H1 (cell line): Measurements from ENCODE around the gene TP53BP1. TPM values are rescaled to one million over a fixed set of nuclear protein-coding genes. Genes with fewer than 3 reads are reported as not detected.

Source experiments
- CTCF ChIA-PET: fragments of 300-600 bp; sonication (Branson Sonifier 250); formaldehyde crosslinking; loops from one replicate; lab custom pipeline; 2021; ENCODE audit not compliant: partially characterized antibody; lab: Charles Lee
- POLR2A ChIA-PET: fragments of 300-600 bp; sonication (Branson Sonifier 250); formaldehyde crosslinking; loops from one replicate; lab custom pipeline; 2021; ENCODE audit warnings: inconsistent platforms; ENCODE audit not compliant: partially characterized antibody; lab: Charles Lee
- DNase-seq, 2 experiments: peaks; one replicate each; pipeline versions ENCODE4 v3.0.0 to v3.0.0-alpha.2; 2010 to 2022; ENCODE audit warnings: low spot score in 2 of 2, low read depth in 1 of 2, mixed read lengths in 1 of 2
- FAIRE-seq: peaks from 2 replicates; lab custom pipeline; 2011; peaks lifted over from hg19 to GRCh38; lab: Jason Lieb, UNC
- H2AFZ ChIP-seq: 2 replicates; pipeline ENCODE4 v1.8.1; 2012; ENCODE audit warnings: low read length, inconsistent platforms
- H2AK5ac ChIP-seq: 2 replicates; pipeline ENCODE4 v1.6.1; 2013; ENCODE audit warnings: low read depth, low read length
- H2BK120ac ChIP-seq: replicated peaks from 2 replicates; pipeline ENCODE3; 2013; ENCODE audit warnings: low read depth, low read length, inconsistent platforms
- H2BK12ac ChIP-seq: 2 replicates; pipeline ENCODE4 v1.6.1; 2013; ENCODE audit warnings: low read depth, low read length
- H2BK15ac ChIP-seq: 2 replicates; pipeline ENCODE4 v1.6.1; 2013; ENCODE audit warnings: low read length
- H2BK20ac ChIP-seq: 2 replicates; pipeline ENCODE4 v1.6.1; 2013; ENCODE audit warnings: low read length
- H2BK5ac ChIP-seq: 2 replicates; pipeline ENCODE4 v1.6.1; 2013; ENCODE audit warnings: low read depth, low read length
- H3K14ac ChIP-seq: 2 replicates; pipeline ENCODE4 v1.6.1; 2013; ENCODE audit warnings: inconsistent platforms; ENCODE audit not compliant: insufficient read length
- H3K18ac ChIP-seq: 2 replicates; pipeline ENCODE4 v1.6.1; 2013; ENCODE audit warnings: low read length; ENCODE audit errors: extremely low read depth
- H3K23ac ChIP-seq: 2 replicates; pipeline ENCODE4 v1.6.1; 2013; ENCODE audit warnings: inconsistent platforms; ENCODE audit not compliant: insufficient read length
- H3K23me2 ChIP-seq: 2 replicates; pipeline ENCODE4 v1.6.1; 2013; ENCODE audit warnings: low read depth, low read length
- H3K27ac ChIP-seq: 2 replicates; pipeline ENCODE4 v1.6.1; 2011; ENCODE audit warnings: low read depth, low read length, inconsistent platforms
- H3K27me3 ChIP-seq, 4 experiments: replicated peaks in 1 of 4; 1 replicate in 1 of 4; 2 replicates in 3 of 4; pipeline versions ENCODE4 v1.6.1 to v1.8.1; 2011 to 2013; ENCODE audit warnings: low read length in 3 of 4, mild to moderate bottlenecking in 3 of 4, inconsistent platforms in 2 of 4, mixed read lengths in 2 of 4, moderate library complexity in 1 of 4; ENCODE audit not compliant: control insufficient read depth in 3 of 4, insufficient read depth in 3 of 4; ENCODE audit errors: extremely low read depth in 1 of 4
- H3K36me3 ChIP-seq, 4 experiments: 2 replicates each; pipeline versions ENCODE4 v1.6.1 to v1.8.1; 2011 to 2013; ENCODE audit warnings: mild to moderate bottlenecking in 4 of 4, low read length in 3 of 4, moderate library complexity in 2 of 4, control low read depth in 1 of 4, inconsistent platforms in 1 of 4; ENCODE audit not compliant: insufficient read depth in 4 of 4, control insufficient read depth in 2 of 4
- H3K4ac ChIP-seq: replicated peaks from 2 replicates; pipeline ENCODE3; 2013; ENCODE audit warnings: low read length, low read depth, mixed read lengths, inconsistent platforms; ENCODE audit not compliant: insufficient read length
- H3K4me1 ChIP-seq, 4 experiments: replicated peaks in 1 of 4; 1 replicate in 1 of 4; 2 replicates in 3 of 4; pipeline versions ENCODE4 v1.6.1 to v1.8.1; 2011 to 2013; ENCODE audit warnings: low read length in 3 of 4, inconsistent platforms in 2 of 4, mixed read lengths in 1 of 4; ENCODE audit not compliant: insufficient read depth in 4 of 4, control insufficient read depth in 3 of 4
- H3K4me2 ChIP-seq, 2 experiments: 2 replicates each; pipeline versions ENCODE4 v1.6.1 to v1.8.1; 2011 to 2013; ENCODE audit warnings: low read depth in 2 of 2, low read length in 2 of 2, control low read depth in 1 of 2, inconsistent platforms in 1 of 2, mild to moderate bottlenecking in 1 of 2; ENCODE audit not compliant: insufficient read depth in 1 of 2
- H3K4me3 ChIP-seq, 4 experiments: fragments of 200-600, 300-600 bp in 1 of 4; sonication (generic), shearing (Covaris generic), sonication (Bioruptor Twin) in 1 of 4; 2 replicates each; pipeline versions ENCODE4 v1.5.1 to v1.8.1; 2011 to 2016; ENCODE audit warnings: low read length in 4 of 4, low read depth in 3 of 4, control low read depth in 2 of 4, inconsistent platforms in 2 of 4, mild to moderate bottlenecking in 2 of 4, mixed read lengths in 1 of 4, moderate library complexity in 1 of 4; ENCODE audit not compliant: insufficient read depth in 2 of 4; ENCODE audit errors: extremely low read depth in 1 of 4
- H3K56ac ChIP-seq: replicated peaks from 2 replicates; pipeline ENCODE3; 2013; ENCODE audit warnings: low read depth, mild to moderate bottlenecking, mixed read lengths, low read length, inconsistent platforms; ENCODE audit not compliant: insufficient read length
- H3K79me1 ChIP-seq: 2 replicates; pipeline ENCODE4 v1.6.1; 2013; ENCODE audit warnings: low read depth, low read length, control low read depth
- H3K79me2 ChIP-seq, 2 experiments: 2 replicates each; pipeline versions ENCODE4 v1.6.1 to v1.8.1; 2012 to 2013; ENCODE audit warnings: low read length in 2 of 2, mild to moderate bottlenecking in 2 of 2, inconsistent platforms in 1 of 2; ENCODE audit not compliant: insufficient read depth in 2 of 2, control insufficient read depth in 1 of 2
- H3K9ac ChIP-seq, 4 experiments: replicated peaks in 1 of 4; 1 replicate in 1 of 4; 2 replicates in 3 of 4; pipeline versions ENCODE4 v1.6.1 to v1.8.1; 2011 to 2013; ENCODE audit warnings: low read depth in 3 of 4, low read length in 3 of 4, control low read depth in 2 of 4, mild to moderate bottlenecking in 2 of 4, moderate library complexity in 2 of 4, inconsistent platforms in 1 of 4; ENCODE audit errors: extremely low read depth in 1 of 4
- H3K9me3 ChIP-seq, 2 experiments: 2 replicates each; pipeline versions ENCODE4 v1.6.1 to v1.8.1; 2012 to 2013; ENCODE audit warnings: mild to moderate bottlenecking in 2 of 2, moderate library complexity in 2 of 2, control low read depth in 1 of 2, inconsistent platforms in 1 of 2, low read depth in 1 of 2, low read length in 1 of 2, mixed read lengths in 1 of 2; ENCODE audit not compliant: insufficient read depth in 2 of 2
- H4K20me1 ChIP-seq, 2 experiments: replicated peaks in 1 of 2; 2 replicates each; pipeline versions ENCODE3 to v1.8.1; 2011 to 2013; ENCODE audit warnings: inconsistent platforms in 2 of 2, low read length in 2 of 2, mild to moderate bottlenecking in 1 of 2; ENCODE audit not compliant: insufficient read depth in 2 of 2, control insufficient read depth in 1 of 2
- H4K5ac ChIP-seq: 2 replicates; pipeline ENCODE4 v1.6.1; 2013; ENCODE audit warnings: low read length, low read depth, mixed read lengths, inconsistent platforms; ENCODE audit not compliant: insufficient read length
- H4K8ac ChIP-seq: 2 replicates; pipeline ENCODE4 v1.8.0; 2013; ENCODE audit warnings: mild to moderate bottlenecking, moderate library complexity, low read length, inconsistent platforms; ENCODE audit not compliant: insufficient read depth; ENCODE audit errors: extremely low read depth
- H4K91ac ChIP-seq: replicated peaks from 2 replicates; pipeline ENCODE3; 2013; ENCODE audit warnings: low read length, mixed read lengths, inconsistent platforms; ENCODE audit not compliant: insufficient read length
- BRCA1 ChIP-seq: IDR thresholded peaks from 2 replicates; pipeline ENCODE4 v1.6.1; 2012; ENCODE audit warnings: low read depth, low read length, improper control_type of control experiment
- CREB1 ChIP-seq: IDR thresholded peaks from 2 replicates; pipeline ENCODE4 v1.6.1; 2012; ENCODE audit warnings: inconsistent platforms
- EZH2 ChIP-seq: fragments of 200-600 bp; sonication (generic); IDR thresholded peaks from 2 replicates; pipeline ENCODE4 v1.7.1; 2012; ENCODE audit warnings: low read depth, mild to moderate bottlenecking, moderate library complexity, low read length, inconsistent platforms; ENCODE audit not compliant: severe bottlenecking
- GTF2F1 ChIP-seq: IDR thresholded peaks from 2 replicates; pipeline ENCODE4 v1.6.1; 2012; ENCODE audit warnings: low read depth, low read length, improper control_type of control experiment, borderline replicate concordance
- HDAC2 ChIP-seq, 2 experiments: fragments of 300-600 bp in 1 of 2; sonication (generic) in 1 of 2; IDR thresholded peaks; 2 replicates each; pipeline ENCODE4 v1.6.1; 2011 to 2012; ENCODE audit warnings: low read depth in 2 of 2, low read length in 2 of 2, mild to moderate bottlenecking in 2 of 2, moderate library complexity in 2 of 2, borderline replicate concordance in 1 of 2, inconsistent platforms in 1 of 2
- HDAC6 ChIP-seq: IDR thresholded peaks from one replicate; pipeline ENCODE4 v1.7.1; 2012; ENCODE audit warnings: low read depth, mild to moderate bottlenecking, inconsistent platforms, low read length, moderate library complexity
- RNF2 ChIP-seq: fragments of 200-900, 300-1000 bp; sonication (generic); IDR thresholded peaks from 2 replicates; pipeline ENCODE4 v1.7.1; 2016; ENCODE audit warnings: borderline replicate concordance, low read depth, mild to moderate bottlenecking, antibody characterized with exemption, low read length; ENCODE audit not compliant: poor library complexity, severe bottlenecking; ENCODE audit errors: missing control alignments
- SP2 ChIP-seq: IDR thresholded peaks from 2 replicates; pipeline ENCODE4 v1.6.1; 2012; ENCODE audit warnings: mild to moderate bottlenecking, low read length, inconsistent platforms
- SP4 ChIP-seq: IDR thresholded peaks from 2 replicates; pipeline ENCODE4 v1.6.1; 2012; ENCODE audit warnings: low read length, inconsistent platforms
- TAF7 ChIP-seq: optimal IDR thresholded peaks from 2 replicates; pipeline ENCODE3; 2011; ENCODE audit warnings: low read depth, mild to moderate bottlenecking, inconsistent platforms, low read length, moderate library complexity, borderline replicate concordance
- YY1 ChIP-seq: IDR thresholded peaks from 2 replicates; pipeline ENCODE4 v1.6.1; 2011; ENCODE audit warnings: low read depth, mild to moderate bottlenecking, low read length
- polyA plus RNA-seq, 7 experiments: library from polyadenylated mRNA; depleted of rRNA in 3 of 7; stranded (reverse) in 5 of 7; unstranded in 2 of 7; fragments of >200 nt in 5 of 7; fragments of 200-250 nt in 2 of 7; gene quantifications; 1 replicate in 5 of 7; 2 replicates in 1 of 7; 4 replicates in 1 of 7; pipeline versions ENCODE4 v1.2.1 to v1.2.3, GENCODE V29; 2011 to 2013; ENCODE audit warnings: missing spikeins in 2 of 7, mixed read lengths in 2 of 7
- total RNA-seq: library from RNA; stranded (reverse); fragmentation: NEBNext Ultra II Directional; extraction: Animal tissue kit (Norgen Biotek cat#: 25700); gene quantifications from 2 replicates; pipeline ENCODE4 v1.2.1, GENCODE V29; 2021
- TF ChIP-seq, protein P1 (sequence below): IDR thresholded peaks from 2 replicates; pipeline ENCODE4 v1.6.1; 2012; ENCODE audit warnings: low read length, inconsistent platforms

Gene TP53BP1
- total and polyA plus RNA-seq, 2 of the 8 experiments (the other 6 are each of a cell fraction or from before 2014, with no cell fraction given), result 34.1 to 63.6 TPM

DNA sequence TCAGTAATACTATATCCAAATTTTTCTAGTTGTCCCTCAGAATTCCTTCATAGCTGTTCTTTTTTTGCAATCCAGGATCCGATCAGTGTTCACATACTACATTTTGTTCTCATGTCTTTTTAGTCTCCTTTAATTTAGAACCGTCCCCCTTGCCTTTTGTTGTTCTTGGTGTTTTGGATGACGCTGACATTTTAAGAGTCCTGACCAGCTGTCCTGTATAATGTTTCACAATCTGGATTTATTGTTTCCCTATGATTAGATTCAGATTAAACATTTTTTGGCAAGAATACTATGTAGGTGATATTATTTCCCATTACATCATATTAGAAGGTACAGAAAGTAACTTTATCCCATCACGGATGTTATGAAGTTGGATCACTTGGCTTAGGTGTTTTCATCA, 110.6 kb downstream of the TP53BP1 start (continued):
- TF ChIP-seq GTF2F1, result no peak

DNA sequence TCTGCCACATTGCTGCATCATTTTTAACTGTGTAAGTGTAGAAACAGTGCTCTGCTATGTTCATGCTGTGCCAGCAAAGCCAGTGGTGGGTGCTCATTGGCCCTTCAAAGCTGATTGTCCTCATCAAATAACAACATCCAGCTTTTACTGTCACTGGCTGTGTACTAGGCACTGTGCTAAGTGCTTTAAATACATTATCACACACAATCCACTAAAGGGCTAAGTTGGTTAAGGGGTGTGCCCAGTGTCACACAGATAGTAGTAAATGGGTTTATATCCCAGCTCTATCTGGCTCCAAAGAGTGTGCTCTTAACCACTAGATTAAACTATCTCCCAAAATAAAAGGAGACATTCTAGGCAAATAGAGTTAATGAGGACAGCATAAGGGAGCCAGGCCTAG, 114.4 kb downstream of the TP53BP1 start:
- Histone ChIP-seq H2AK5ac (no peak overlapping the region), H3K27ac (no peak overlapping the region), H3K27me3 (no peaks in the 10 kb centered on the region), H2BK15ac (no peak overlapping the region), H2BK12ac (no peak overlapping the region), H2BK20ac (no peak overlapping the region), H2BK120ac (no peak overlapping the region), H3K36me3 (peaks cover 5 to 26% (median 15%) of the 10 kb centered on the region in 4 experiments; a peak in 6 of 8 replicates), H3K18ac (no peak overlapping the region), H4K8ac (no peak overlapping the region), H3K9me3 (no peaks in the 10 kb centered on the region), H4K91ac (no peak overlapping the region), H3K14ac (no peak overlapping the region), H3K4me1 (no peaks in the 10 kb centered on the region), H3K4ac (no peak overlapping the region), H2BK5ac (no peak overlapping the region), H2AFZ (no peak overlapping the region), H3K79me2 (no peaks in the 10 kb centered on the region), H3K9ac (no peak overlapping the region), H4K5ac (no peak overlapping the region), H3K4me2 (no peak overlapping the region), H3K4me3 (no peak overlapping the region), H4K20me1 (peaks cover 0 to 2% of the 10 kb centered on the region in 2 experiments), H3K79me1 (no peaks in the 10 kb centered on the region), H3K56ac (no peak overlapping the region), H3K23ac (no peak overlapping the region), H3K23me2 (no peaks in the 10 kb centered on the region)
- FAIRE-seq (no peak), DNase-seq (no peak)
- ChIA-PET POLR2A (interaction anchor here (1.2 kb wide), 1 partner anchor 9 kb away, joined by 3 read pairs; no protein-coding TSS in a partner anchor), CTCF (no interaction called here)
- no peak for TF ChIP-seq HDAC2 (IDR thresholded peaks at IDR 0.05; ENCODE audit: borderline replicate concordance in 1 of 2, low read depth in 2 of 2, low read length in 2 of 2)
- no peak for TF ChIP-seq EZH2
- TF ChIP-seq, protein P1, sequence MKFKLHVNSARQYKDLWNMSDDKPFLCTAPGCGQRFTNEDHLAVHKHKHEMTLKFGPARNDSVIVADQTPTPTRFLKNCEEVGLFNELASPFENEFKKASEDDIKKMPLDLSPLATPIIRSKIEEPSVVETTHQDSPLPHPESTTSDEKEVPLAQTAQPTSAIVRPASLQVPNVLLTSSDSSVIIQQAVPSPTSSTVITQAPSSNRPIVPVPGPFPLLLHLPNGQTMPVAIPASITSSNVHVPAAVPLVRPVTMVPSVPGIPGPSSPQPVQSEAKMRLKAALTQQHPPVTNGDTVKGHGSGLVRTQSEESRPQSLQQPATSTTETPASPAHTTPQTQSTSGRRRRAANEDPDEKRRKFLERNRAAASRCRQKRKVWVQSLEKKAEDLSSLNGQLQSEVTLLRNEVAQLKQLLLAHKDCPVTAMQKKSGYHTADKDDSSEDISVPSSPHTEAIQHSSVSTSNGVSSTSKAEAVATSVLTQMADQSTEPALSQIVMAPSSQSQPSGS, result no peak
- TF ChIP-seq RNF2, result no peak
- TF ChIP-seq YY1, result no peak
- TF ChIP-seq BRCA1, result no peak
- no peak for TF ChIP-seq TAF7
- TF ChIP-seq HDAC6, result no peak
- TF ChIP-seq CREB1, result no peak
- no peak for TF ChIP-seq SP2
- no peak for TF ChIP-seq SP4
